ENCODE data around the gene BDKRB2. TPM values are rescaled to one million over a fixed set of nuclear protein-coding genes. Genes with fewer than 3 reads are reported as not detected.

BDKRB2 gene
- total and polyA plus RNA-seq, 9 donors = 0.40 to 3.3 (median 1.9) TPM

DNA sequence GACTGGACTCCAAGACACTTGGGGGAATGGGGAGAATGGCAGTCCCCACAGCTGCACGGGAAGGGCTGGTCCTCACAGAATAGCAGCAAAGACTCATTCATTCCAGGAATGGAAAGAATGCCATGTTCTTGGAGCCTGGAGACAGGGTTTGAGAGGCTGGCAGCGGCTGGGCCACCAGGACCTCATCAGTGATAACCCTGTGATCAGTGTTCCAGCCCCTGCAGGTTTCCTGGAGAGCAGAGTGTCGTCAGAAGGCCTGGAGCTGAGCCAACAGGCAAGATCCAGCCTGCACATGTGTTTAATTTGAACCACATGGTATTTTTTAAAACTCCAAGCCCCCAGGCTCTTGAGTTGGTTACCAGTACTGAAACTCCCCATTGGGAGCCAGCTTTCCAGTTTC is 62.7 kb downstream of the BDKRB2 start:
- no peak for DNase-seq
- WGBS, 3 donors = 9 to 22% (median 9%) methylated on average over 3 of the region's 3 CpGs
- H3K4me1 ChIP-seq (ENCODE audit: insufficient read depth) = no peaks in the 10 kb centered on the region

DNA sequence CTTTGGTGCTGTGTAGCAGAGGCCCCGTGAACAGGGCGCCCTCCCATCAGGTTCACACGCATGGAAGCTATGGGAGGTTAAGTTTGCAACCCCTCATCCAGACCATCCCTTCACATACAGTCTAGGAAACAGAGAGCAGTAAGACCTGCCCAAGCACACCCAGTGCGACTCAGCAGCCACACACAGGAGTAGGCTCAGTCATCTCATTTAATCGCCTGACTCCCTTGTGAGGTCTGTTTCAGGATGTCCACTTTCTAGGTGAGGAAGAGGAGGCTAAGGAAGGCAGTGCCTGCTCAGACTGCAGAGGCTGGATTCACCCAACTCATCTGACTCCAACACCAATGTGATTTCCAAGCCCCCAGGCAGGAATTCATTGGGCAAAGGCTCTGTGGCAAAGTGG is 63.3 kb downstream of the BDKRB2 start:
- intact Hi-C loops (cut with DNase I) = loop anchor here in 1 of 4 donors (10.0 kb wide), 1 partner anchor 163 kb away; no protein-coding TSS in a partner anchor
- DNase-seq = no peak
- H3K4me1 ChIP-seq (ENCODE audit: insufficient read depth) = no peaks in the 10 kb centered on the region
- H3K9me3 ChIP-seq = no peaks in the 10 kb centered on the region
- WGBS, 3 donors = 87 to 90% (median 88%) methylated on average over 5 of the region's 5 CpGs
- H3K27ac ChIP-seq = no peak overlapping the region
- H3K4me3 ChIP-seq = no peak overlapping the region
- H3K27me3 ChIP-seq = no peaks in the 10 kb centered on the region
- H3K36me3 ChIP-seq = no peaks in the 10 kb centered on the region
- no peak for TF ChIP-seq EP300 (IDR thresholded peaks at IDR 0.05)
- no peak for TF ChIP-seq POLR2A (IDR thresholded peaks at IDR 0.05)
- TF ChIP-seq, protein P1, sequence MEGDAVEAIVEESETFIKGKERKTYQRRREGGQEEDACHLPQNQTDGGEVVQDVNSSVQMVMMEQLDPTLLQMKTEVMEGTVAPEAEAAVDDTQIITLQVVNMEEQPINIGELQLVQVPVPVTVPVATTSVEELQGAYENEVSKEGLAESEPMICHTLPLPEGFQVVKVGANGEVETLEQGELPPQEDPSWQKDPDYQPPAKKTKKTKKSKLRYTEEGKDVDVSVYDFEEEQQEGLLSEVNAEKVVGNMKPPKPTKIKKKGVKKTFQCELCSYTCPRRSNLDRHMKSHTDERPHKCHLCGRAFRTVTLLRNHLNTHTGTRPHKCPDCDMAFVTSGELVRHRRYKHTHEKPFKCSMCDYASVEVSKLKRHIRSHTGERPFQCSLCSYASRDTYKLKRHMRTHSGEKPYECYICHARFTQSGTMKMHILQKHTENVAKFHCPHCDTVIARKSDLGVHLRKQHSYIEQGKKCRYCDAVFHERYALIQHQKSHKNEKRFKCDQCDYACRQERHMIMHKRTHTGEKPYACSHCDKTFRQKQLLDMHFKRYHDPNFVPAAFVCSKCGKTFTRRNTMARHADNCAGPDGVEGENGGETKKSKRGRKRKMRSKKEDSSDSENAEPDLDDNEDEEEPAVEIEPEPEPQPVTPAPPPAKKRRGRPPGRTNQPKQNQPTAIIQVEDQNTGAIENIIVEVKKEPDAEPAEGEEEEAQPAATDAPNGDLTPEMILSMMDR (IDR thresholded peaks at IDR 0.05) = no peak

More for the DNA sequence above, 62.7 kb downstream of the BDKRB2 start:
- Histone ChIP-seq H3K4me3 (no peak overlapping the region), H3K36me3 (no peaks in the 10 kb centered on the region), H3K27me3 (no peaks in the 10 kb centered on the region), H3K9me3 (no peaks in the 10 kb centered on the region), H3K27ac (no peak overlapping the region)
- intact Hi-C loops (cut with DNase I) = loop anchor here in 1 of 4 donors (10.0 kb wide), 1 partner anchor 163 kb away; no protein-coding TSS in a partner anchor
- TF ChIP-seq POLR2A (IDR thresholded peaks at IDR 0.05) = no peak
- TF ChIP-seq, protein P1 (IDR thresholded peaks at IDR 0.05) = no peak
- TF ChIP-seq EP300 (IDR thresholded peaks at IDR 0.05) = no peak

DNA sequence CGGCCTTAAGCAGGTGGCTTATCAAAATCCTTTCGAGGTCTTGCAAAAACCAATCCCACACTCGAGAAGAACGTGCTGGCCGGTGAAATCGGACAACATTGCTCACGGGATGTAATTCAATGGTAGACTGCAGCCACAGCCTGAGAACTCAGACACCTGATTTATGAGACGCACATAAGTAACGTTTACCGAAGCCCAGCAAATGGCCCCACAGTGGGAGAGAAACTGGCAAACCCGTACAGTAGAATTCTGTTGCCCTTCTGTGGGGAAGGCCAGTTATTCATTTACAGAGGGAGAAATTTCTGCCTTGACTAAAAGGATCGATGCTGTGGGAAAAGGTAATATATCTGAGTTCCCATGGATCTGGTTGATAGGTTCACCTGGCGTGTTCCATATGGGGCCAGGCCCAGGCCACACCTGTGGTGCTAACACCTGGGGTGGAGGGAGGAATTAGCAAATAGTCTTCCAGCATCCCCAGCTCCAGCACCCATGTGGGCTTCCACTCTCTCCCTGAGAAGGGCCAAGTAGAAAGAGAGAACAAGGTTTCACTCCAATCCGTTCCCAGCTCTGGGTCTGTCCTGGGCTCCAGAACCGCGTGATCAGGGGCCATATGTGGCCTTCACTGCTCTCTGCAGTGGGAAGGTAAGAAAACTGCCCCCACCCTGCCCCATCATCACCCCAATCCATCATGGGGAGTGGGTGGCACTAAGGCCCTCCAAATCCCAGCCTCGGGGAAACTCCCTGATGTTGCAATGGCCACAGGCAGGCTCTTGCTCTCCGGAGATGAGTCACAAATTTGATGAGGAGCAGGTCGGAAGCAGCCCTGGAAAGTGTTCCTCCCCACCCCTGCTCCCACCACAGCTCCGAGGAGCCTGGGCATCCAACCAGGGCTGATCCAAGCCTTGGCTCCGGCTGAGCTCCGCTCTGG is 64.1 kb downstream of the BDKRB2 start:
- Histone ChIP-seq H3K4me1 (ENCODE audit: insufficient read depth) (no peaks in the 10 kb centered on the region), H3K27ac (no peak overlapping the region), H3K36me3 (no peaks in the 10 kb centered on the region), H3K27me3 (no peaks in the 10 kb centered on the region), H3K9me3 (no peaks in the 10 kb centered on the region), H3K4me3 (no peak overlapping the region)
- DNase-seq = peak in 4 of 5 donors; percentile 17 to 41 (median 31)
- 49 to 52% (median 52%) methylated on average over 22 of the region's 22 CpGs for WGBS, 3 donors
- intact Hi-C loops (cut with DNase I) = loop anchor here in 1 of 4 donors (10.0 kb wide), 1 partner anchor 164 kb away; no protein-coding TSS in a partner anchor
- TF ChIP-seq, protein P1 (IDR thresholded peaks at IDR 0.05) = no peak
- TF ChIP-seq POLR2A (IDR thresholded peaks at IDR 0.05) (no peak), EP300 (IDR thresholded peaks at IDR 0.05) (no peak)

DNA sequence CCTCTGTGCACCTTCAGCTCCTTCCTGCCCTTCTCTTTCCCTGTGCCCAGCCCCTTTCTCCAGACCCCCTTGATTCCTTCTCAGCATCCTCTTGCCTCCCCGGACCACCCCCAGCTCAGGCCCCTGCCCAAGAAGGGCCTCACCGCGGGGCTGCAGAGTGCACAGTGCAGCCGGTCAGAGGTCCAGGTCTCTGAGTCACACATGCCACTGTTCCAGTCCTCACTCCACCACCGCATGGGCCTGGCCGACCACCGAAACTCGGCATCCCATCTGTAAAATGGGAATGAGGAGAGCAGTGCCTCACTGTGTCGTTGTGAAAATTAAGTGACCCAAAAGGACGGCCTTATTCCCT is 64.7 kb downstream of the BDKRB2 start:
- Histone ChIP-seq H3K4me1 (ENCODE audit: insufficient read depth) (no peaks in the 10 kb centered on the region), H3K27ac (no peak overlapping the region), H3K9me3 (no peaks in the 10 kb centered on the region), H3K27me3 (no peaks in the 10 kb centered on the region), H3K36me3 (no peaks in the 10 kb centered on the region), H3K4me3 (no peak overlapping the region)
- TF ChIP-seq POLR2A (IDR thresholded peaks at IDR 0.05) = no peak
- TF ChIP-seq EP300 (IDR thresholded peaks at IDR 0.05) = no peak
- TF ChIP-seq, protein P1 (IDR thresholded peaks at IDR 0.05) = no peak
- intact Hi-C loops (cut with DNase I) = loop anchor here in 1 of 4 donors (10.0 kb wide), 1 partner anchor 165 kb away; no protein-coding TSS in a partner anchor
- DNase-seq = no peak
- WGBS, 3 donors = 71 to 82% (median 81%) methylated on average over 10 of the region's 10 CpGs

Data from ovary (tissue), 9 donors.